Measurements from ENCODE around the gene PCOLCE2.
"Not testable (repeated sequence)": the region's sequence is repeated elsewhere in the genome, so short reads cannot be mapped to it uniquely, and the experiment has no call there.

The PCOLCE2 gene

DNA sequence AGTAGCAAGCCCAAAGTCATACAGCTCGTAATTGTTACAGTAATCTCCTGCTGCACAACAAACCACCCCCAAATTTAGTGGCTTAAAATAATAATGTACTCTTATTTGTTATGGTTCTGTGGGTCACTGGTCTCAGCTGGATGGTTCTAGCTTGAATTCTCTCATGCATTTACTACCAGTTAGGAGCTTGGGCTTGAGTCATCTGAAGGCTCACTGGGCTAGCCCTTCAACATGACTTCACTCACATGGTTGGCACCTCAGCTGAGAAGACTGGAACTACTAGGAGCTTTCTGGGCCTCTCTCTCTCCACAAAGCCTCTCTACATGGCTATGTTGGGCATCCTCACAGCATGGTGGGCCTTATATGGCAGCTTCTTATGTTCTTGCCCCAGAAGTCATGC is 12.5 kb downstream of the PCOLCE2 start:
- H3K4me3 ChIP-seq (ENCODE audit: low read length in 2 of 2), result no peak overlapping the region
- no CpG with 5 or more reads among the region's 1 CpG for WGBS, 2 donors (ENCODE audit: extremely low coverage in 2 of 2, insufficient read length in 2 of 2, insufficient replicate concordance in 1 of 2)

DNA sequence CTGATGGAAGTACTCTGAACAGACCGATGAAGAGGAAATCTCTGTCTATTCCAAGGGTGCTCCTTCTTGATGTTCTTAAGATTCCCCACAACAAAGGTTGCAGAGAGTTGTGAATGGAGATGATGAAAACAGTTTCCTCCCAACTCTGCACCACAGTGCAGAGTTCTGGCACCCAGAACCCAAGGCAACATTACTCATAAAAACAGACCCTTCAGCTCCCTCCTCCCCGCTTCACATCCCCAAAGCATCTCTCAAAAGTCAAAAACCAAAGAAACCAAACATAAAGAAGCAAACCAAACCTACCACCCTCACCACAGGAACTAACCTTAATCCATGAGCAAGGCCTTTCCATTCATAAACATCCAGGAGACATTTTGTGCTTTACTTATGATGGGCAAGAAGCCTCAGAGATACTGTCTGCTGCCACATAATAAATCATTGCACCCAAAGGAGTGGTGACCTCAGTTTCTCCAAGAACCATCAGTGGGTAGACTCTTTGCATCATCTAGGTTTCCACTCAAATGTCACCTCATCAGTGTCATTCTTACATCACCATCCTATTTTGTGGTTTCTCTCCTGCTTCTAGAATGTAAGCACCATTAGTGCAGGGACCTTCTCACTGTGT is 13.2 kb downstream of the PCOLCE2 start:
- Histone ChIP-seq H3K23ac (ENCODE audit: low read depth, low read length, poor library complexity) (no peak overlapping the region), H3K14ac (ENCODE audit: low read length) (no peak overlapping the region), H3K18ac (ENCODE audit: low read length) (no peak overlapping the region), H2BK120ac (ENCODE audit: low read depth, low read length) (no peak overlapping the region), H3K4me2 (ENCODE audit: insufficient read depth, low read length, poor library complexity, severe bottlenecking) (no peak overlapping the region), H2AFZ (ENCODE audit: low read length) (no peak overlapping the region), H2AK5ac (ENCODE audit: low read depth, low read length) (no peak overlapping the region), H3K9ac (ENCODE audit: low read depth, low read length, poor library complexity) (no peak overlapping the region), H4K91ac (ENCODE audit: low read depth, low read length, poor library complexity) (no peak overlapping the region), H3K79me1 (ENCODE audit: low read depth, low read length) (no peaks in the 10 kb centered on the region), H2BK5ac (ENCODE audit: low read length) (no peak overlapping the region), H2BK12ac (ENCODE audit: low read length) (no peak overlapping the region), H4K8ac (ENCODE audit: low read depth, low read length) (no peak overlapping the region), H3K4ac (ENCODE audit: low read length) (no peak overlapping the region), H3K4me3 (ENCODE audit: low read length in 2 of 2) (no peak overlapping the region), H2BK15ac (ENCODE audit: low read length) (no peak overlapping the region), H3K9me3 (replicated peaks in 1 of 2; ENCODE audit: control insufficient read depth in 2 of 2, insufficient read depth in 1 of 2, low read depth in 1 of 2, low read length in 2 of 2) (no peaks in the 10 kb centered on the region), H3K4me1 (ENCODE audit: control insufficient read depth in 2 of 2, insufficient read depth in 1 of 2, low read depth in 1 of 2, low read length in 2 of 2) (no peaks in the 10 kb centered on the region), H3K36me3 (replicated peaks in 1 of 2; ENCODE audit: control insufficient read depth in 2 of 2, insufficient read depth in 2 of 2, low read length in 2 of 2) (no peaks in the 10 kb centered on the region), H3K27ac (replicated peaks; ENCODE audit: low read length) (no peak overlapping the region), H3K27me3 (ENCODE audit: control insufficient read depth in 3 of 3, insufficient read depth in 3 of 3, low read depth in 1 of 3, low read length in 3 of 3) (no peaks in the 10 kb centered on the region)
- no peak for DNase-seq (ENCODE audit: low spot score)
- WGBS, 2 donors (ENCODE audit: extremely low coverage in 2 of 2, insufficient read length in 2 of 2, insufficient replicate concordance in 1 of 2), result no CpG with 5 or more reads among the region's 2 CpGs

More for the DNA sequence above, 12.5 kb downstream of the PCOLCE2 start:
- H3K4ac ChIP-seq (ENCODE audit: low read length), result no peak overlapping the region
- no peak overlapping the region for H2BK12ac ChIP-seq (ENCODE audit: low read length)
- no peak overlapping the region for H2BK15ac ChIP-seq (ENCODE audit: low read length)
- H3K4me1 ChIP-seq (ENCODE audit: control insufficient read depth in 2 of 2, insufficient read depth in 1 of 2, low read depth in 1 of 2, low read length in 2 of 2), result no peaks in the 10 kb centered on the region
- no peaks in the 10 kb centered on the region for H3K9me3 ChIP-seq (replicated peaks in 1 of 2; ENCODE audit: control insufficient read depth in 2 of 2, insufficient read depth in 1 of 2, low read depth in 1 of 2, low read length in 2 of 2)
- no peak overlapping the region for H2BK5ac ChIP-seq (ENCODE audit: low read length)
- DNase-seq (ENCODE audit: low spot score), result no peak
- no peak overlapping the region for H3K9ac ChIP-seq (ENCODE audit: low read depth, low read length, poor library complexity)
- H4K8ac ChIP-seq (ENCODE audit: low read depth, low read length), result no peak overlapping the region
- H3K79me1 ChIP-seq (ENCODE audit: low read depth, low read length), result no peaks in the 10 kb centered on the region
- H3K4me2 ChIP-seq (ENCODE audit: insufficient read depth, low read length, poor library complexity, severe bottlenecking), result no peak overlapping the region
- no peak overlapping the region for H3K27ac ChIP-seq (replicated peaks; ENCODE audit: low read length)
- no peak overlapping the region for H3K14ac ChIP-seq (ENCODE audit: low read length)
- no peak overlapping the region for H3K23ac ChIP-seq (ENCODE audit: low read depth, low read length, poor library complexity)
- no peak overlapping the region for H2AFZ ChIP-seq (ENCODE audit: low read length)
- no peak overlapping the region for H2BK120ac ChIP-seq (ENCODE audit: low read depth, low read length)
- H2AK5ac ChIP-seq (ENCODE audit: low read depth, low read length), result no peak overlapping the region
- no peaks in the 10 kb centered on the region for H3K36me3 ChIP-seq (replicated peaks in 1 of 2; ENCODE audit: control insufficient read depth in 2 of 2, insufficient read depth in 2 of 2, low read length in 2 of 2)
- H3K27me3 ChIP-seq (ENCODE audit: control insufficient read depth in 3 of 3, insufficient read depth in 3 of 3, low read depth in 1 of 3, low read length in 3 of 3), result no peaks in the 10 kb centered on the region
- no peak overlapping the region for H4K91ac ChIP-seq (ENCODE audit: low read depth, low read length, poor library complexity)
- no peak overlapping the region for H3K18ac ChIP-seq (ENCODE audit: low read length)

DNA sequence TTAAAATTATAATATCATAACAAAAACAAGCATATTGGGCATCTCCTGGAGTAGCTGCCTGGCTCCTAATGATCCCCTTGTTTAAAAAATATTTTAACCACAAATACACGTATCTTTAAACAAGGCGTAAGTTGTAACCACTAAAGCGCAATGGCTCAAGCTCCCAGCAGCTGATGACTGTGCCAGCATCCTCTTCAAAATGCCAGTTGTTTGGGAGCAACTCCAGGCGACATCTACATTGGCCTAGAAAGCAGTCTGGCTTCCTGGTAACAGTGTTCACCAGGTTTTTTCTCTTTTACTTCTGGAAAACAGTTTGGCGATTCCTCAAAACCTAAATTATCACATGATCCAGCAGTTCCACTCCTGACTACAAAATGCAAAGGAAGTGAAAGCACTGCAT is 13.8 kb downstream of the PCOLCE2 start:
- Histone ChIP-seq H3K4me1 (ENCODE audit: control insufficient read depth in 2 of 2, insufficient read depth in 1 of 2, low read depth in 1 of 2, low read length in 2 of 2) (no peaks in the 10 kb centered on the region), H3K4me3 (ENCODE audit: low read length in 2 of 2) (no peak overlapping the region), H3K4ac (ENCODE audit: low read length) (no peak overlapping the region), H2AK5ac (ENCODE audit: low read depth, low read length) (no peak overlapping the region), H3K23ac (ENCODE audit: low read depth, low read length, poor library complexity) (no peak overlapping the region), H3K18ac (ENCODE audit: low read length) (no peak overlapping the region), H4K91ac (ENCODE audit: low read depth, low read length, poor library complexity) (no peak overlapping the region), H3K27me3 (ENCODE audit: control insufficient read depth in 3 of 3, insufficient read depth in 3 of 3, low read depth in 1 of 3, low read length in 3 of 3) (no peaks in the 10 kb centered on the region), H3K9ac (ENCODE audit: low read depth, low read length, poor library complexity) (no peak overlapping the region), H3K27ac (replicated peaks; ENCODE audit: low read length) (no peak overlapping the region), H3K9me3 (replicated peaks in 1 of 2; ENCODE audit: control insufficient read depth in 2 of 2, insufficient read depth in 1 of 2, low read depth in 1 of 2, low read length in 2 of 2) (no peaks in the 10 kb centered on the region), H2AFZ (ENCODE audit: low read length) (no peak overlapping the region), H3K4me2 (ENCODE audit: insufficient read depth, low read length, poor library complexity, severe bottlenecking) (no peak overlapping the region), H2BK5ac (ENCODE audit: low read length) (no peak overlapping the region), H2BK15ac (ENCODE audit: low read length) (no peak overlapping the region), H3K14ac (ENCODE audit: low read length) (no peak overlapping the region), H2BK12ac (ENCODE audit: low read length) (no peak overlapping the region), H2BK120ac (ENCODE audit: low read depth, low read length) (no peak overlapping the region), H3K36me3 (replicated peaks in 1 of 2; ENCODE audit: control insufficient read depth in 2 of 2, insufficient read depth in 2 of 2, low read length in 2 of 2) (no peaks in the 10 kb centered on the region), H3K79me1 (ENCODE audit: low read depth, low read length) (no peaks in the 10 kb centered on the region), H4K8ac (ENCODE audit: low read depth, low read length) (no peak overlapping the region)
- WGBS, 2 donors (ENCODE audit: extremely low coverage in 2 of 2, insufficient read length in 2 of 2, insufficient replicate concordance in 1 of 2), result no CpG with 5 or more reads among the region's 5 CpGs
- no peak for DNase-seq (ENCODE audit: low spot score)

DNA sequence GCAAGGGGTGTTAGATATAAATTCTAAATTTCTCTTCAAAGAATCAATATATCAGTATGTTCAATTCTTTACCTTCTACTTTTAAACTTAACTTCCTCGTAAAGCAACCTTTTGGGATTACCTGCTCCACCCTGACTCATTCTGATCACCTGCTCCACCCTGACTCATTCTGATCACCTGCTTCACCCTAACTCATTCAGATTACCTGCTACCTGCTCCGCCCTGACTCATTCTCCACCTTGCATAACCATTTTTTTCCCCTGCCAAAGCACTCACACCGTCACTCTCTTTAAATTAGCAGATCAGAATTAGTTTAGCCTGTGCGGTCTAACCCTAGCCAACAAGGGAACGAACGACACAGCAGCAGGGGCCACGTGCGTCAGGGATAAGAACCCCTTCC is 20.5 kb downstream of the PCOLCE2 start:
- not testable (repeated sequence) for H2BK12ac ChIP-seq (ENCODE audit: low read length); H2BK5ac ChIP-seq (ENCODE audit: low read length); H3K4me3 ChIP-seq (ENCODE audit: low read length in 2 of 2); H3K9ac ChIP-seq (ENCODE audit: low read depth, low read length, poor library complexity); H3K4ac ChIP-seq (ENCODE audit: low read length); H4K91ac ChIP-seq (ENCODE audit: low read depth, low read length, poor library complexity); H3K36me3 ChIP-seq (replicated peaks in 1 of 2; ENCODE audit: control insufficient read depth in 2 of 2, insufficient read depth in 2 of 2, low read length in 2 of 2); H3K9me3 ChIP-seq (replicated peaks in 1 of 2; ENCODE audit: control insufficient read depth in 2 of 2, insufficient read depth in 1 of 2, low read depth in 1 of 2, low read length in 2 of 2); H2AFZ ChIP-seq (ENCODE audit: low read length); H3K4me1 ChIP-seq (ENCODE audit: control insufficient read depth in 2 of 2, insufficient read depth in 1 of 2, low read depth in 1 of 2, low read length in 2 of 2); H3K27me3 ChIP-seq (ENCODE audit: control insufficient read depth in 3 of 3, insufficient read depth in 3 of 3, low read depth in 1 of 3, low read length in 3 of 3); H3K23ac ChIP-seq (ENCODE audit: low read depth, low read length, poor library complexity); DNase-seq (ENCODE audit: low spot score); H4K8ac ChIP-seq (ENCODE audit: low read depth, low read length); H2BK120ac ChIP-seq (ENCODE audit: low read depth, low read length); H2BK15ac ChIP-seq (ENCODE audit: low read length); H3K14ac ChIP-seq (ENCODE audit: low read length); H3K79me1 ChIP-seq (ENCODE audit: low read depth, low read length); H3K27ac ChIP-seq (replicated peaks; ENCODE audit: low read length); H2AK5ac ChIP-seq (ENCODE audit: low read depth, low read length); H3K18ac ChIP-seq (ENCODE audit: low read length); H3K4me2 ChIP-seq (ENCODE audit: insufficient read depth, low read length, poor library complexity, severe bottlenecking)
- WGBS, 2 donors (ENCODE audit: extremely low coverage in 2 of 2, insufficient read length in 2 of 2, insufficient replicate concordance in 1 of 2), result 100% methylated on average over 1 of the region's 8 CpGs; no CpG with 5 or more reads in 1 of the 2 donors
